GM19238 (cell line): ENCODE results near the gene MAN2B1.
"Not testable (repeated sequence)": the region's sequence is repeated elsewhere in the genome, so short reads cannot be mapped to it uniquely, and the experiment has no call there.

ENCODE experiments used
- DNase-seq: peaks from one replicate; pipeline ENCODE4 v3.0.0; 2011; ENCODE audit warnings: low spot score; ENCODE audit not compliant: insufficient read length

MAN2B1 gene

DNA sequence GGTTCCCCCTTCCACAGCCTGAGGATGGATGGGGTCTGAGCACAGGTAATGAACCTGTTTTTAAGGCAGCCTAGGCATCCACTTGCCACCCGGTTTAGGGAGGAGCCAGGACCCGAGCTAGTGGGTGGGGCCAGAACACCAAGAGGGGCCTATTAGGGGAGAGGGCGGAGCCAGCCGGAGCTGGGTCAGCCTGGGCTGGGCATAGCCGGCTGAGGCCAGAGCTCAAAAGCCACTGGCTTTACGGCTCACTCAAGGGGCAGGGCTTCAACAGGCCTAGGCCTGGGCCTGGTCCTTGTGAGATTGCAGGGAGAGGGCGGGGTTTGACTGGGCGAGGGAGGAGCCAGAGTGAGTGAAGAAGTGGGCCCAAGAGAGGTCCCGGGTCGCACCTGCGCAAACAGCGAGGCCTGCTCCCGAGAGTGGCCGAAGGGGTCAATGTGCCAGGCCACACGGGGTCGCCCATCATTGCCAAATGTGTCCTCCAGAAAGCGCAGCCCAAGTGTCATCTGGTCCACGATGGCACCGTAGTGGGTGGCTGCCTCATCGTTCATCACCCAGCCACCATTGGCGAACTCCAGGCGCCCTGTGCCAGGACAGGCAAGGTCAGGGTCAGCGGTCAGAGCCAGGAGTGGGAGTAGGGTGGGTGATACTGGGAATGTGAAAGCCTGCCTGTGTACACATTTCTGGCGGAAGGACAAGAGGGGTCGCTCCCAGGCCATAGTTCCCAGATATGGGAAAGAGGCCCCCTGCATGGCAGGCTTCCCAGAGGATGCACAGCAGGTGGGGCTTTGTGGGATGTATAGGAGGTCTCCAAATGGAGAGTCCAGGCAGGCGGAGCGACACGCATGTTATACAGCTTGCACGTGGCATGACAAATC, 1.9 kb downstream of the MAN2B1 start:
- no peak for DNase-seq

DNA sequence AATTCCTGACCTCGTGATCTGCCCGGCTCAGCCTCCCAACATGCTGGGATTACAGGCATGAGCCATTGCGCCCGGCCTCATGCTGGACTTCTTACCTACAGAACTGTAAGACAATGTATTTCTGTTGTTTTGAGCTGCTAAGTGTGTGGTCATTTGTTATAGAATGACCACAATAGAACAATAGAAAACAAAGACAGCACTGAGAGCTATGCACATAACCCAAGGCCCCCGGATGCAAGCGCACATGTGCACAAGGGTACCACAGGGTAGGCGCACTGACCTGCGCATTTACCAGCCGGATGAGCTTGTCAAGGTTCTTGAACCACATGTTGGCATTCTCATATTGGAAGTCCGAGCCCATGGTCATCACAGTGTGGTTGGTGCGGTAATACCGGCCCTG, 5.6 kb downstream of the MAN2B1 start:
- no peak for DNase-seq

DNA sequence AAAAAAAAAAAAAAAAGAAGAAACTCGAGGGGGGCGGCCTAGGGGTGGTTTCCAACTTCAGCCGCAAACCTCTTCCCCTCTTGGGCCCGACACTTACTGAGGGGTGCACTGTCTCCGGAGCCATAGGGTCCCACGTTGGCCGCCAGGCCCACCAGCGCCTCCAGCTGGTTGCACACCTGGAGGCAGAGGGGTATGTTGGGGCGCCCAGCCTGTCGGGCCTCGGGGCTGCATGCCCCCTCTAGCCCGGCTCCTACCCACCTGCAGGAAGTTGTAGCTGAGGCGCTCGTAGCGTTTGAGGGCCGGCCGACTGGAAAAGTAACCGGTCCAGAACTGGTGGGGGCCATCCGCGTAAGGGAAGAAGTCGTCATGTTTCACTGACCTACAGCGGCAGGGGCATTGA, 8.6 kb downstream of the MAN2B1 start:
- no peak for DNase-seq

DNA sequence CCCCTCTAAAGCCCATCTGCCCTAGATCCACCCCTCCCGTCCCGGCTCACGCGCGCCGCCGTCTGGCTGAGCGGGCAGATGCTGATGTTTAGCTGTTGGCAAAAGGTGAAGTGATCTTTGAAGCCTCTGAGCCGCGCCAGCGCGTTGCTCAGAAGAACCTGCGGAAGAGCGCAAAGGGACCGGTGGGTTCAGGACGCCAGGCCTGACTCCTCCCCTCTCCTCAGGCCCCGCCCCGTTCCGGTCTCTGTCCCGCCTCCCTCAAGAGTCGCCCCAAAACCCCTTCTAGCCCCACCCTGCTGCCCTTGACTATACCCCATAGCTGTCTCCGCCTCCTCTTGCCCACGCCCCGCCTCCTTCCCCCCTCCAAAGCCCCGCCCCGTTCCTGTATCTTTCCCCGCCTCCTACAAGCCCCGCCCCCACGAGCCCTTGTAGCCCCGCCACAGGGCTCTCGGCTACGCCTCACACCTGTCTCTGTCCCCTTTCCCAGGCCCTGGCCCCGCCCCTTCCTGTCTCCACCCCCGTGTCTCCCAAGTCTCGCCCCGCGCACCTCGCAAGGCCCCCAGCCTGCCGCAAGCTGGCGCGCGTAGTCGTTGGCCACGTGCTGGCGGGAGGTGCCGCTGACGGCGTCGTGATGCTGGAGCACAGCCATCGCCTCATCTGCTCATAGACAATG, 9.5 kb downstream of the MAN2B1 start:
- no peak for DNase-seq

DNA sequence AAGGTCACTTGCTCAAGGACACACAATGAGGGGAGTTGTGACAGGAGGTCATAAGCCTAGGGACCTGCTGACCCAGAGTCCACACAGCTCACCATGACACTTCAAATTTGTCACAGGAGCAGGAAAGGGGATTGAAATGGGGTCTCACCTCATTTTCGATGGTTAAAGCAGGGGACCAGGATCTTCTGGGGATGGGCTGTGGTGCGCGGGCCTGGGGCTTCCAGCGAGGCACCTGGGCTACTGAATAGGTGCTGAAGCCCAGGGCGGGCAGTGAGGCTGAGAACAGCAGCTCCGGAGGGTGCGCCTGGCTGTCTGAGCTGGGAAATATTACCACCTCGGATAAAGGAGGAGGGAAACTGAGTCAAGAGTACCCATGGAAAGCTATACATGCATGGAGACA, 11.0 kb downstream of the MAN2B1 start:
- no peak for DNase-seq

DNA sequence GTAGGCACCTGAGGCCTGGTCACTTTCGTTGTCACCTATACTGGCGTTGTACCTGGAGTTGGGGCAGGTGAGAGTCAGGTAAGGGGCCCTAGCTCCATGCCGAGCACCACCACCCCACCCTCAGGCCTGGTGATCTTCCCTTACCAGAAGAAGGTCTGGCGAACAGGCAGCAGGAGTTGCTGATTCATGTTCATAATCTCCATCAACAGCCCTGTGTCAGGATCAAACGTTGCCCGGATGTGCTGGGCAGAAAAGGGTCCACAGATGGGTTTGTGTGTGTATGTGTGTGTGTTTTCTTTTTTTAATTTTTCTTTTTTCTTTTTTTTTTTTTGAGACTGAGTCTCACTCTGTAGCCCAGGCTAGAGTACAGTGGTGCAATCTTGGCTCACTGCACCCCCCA, 14.3 kb downstream of the MAN2B1 start:
- DNase-seq: no peak

DNA sequence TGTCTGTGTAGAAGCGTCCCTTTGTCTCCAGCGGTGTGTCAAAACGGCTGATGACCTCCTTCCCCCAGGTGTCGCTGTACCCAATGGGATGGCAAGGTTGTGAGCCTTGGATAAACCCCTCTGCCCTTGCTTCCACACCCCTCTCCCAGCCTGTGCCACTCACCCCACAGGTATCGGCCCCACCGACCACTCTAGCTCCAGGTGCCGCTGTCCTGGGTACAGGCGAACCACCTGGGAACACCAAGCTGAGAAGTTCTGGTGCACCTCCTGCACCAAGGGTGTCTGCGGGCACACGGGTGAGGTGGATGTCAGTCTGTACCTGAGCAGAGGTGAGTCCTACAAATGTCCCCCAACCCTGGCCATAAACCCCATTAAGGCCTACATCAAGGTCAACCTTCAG, 16.6 kb downstream of the MAN2B1 start:
- no peak for DNase-seq

DNA sequence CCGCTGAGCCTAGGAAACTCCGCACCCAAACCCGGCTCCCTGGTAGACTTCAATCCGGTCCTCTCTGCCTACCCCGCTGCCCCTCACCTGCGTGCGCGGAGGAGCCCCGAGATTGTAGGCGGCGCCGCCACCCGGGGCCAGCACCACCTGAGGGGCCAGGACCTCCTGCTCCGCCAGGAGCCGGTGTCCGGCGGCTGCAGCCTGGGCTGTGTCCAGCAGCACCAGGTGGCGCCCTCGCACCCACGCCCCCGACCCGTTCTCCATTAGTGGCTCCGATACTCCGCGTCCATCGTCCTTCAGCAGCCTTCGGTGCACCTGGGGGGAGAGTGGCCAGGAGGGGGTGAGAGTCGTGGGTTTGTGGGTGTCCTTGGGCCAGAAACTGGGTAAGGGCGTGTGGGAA, 18.5 kb downstream of the MAN2B1 start:
- DNase-seq: no peak

DNA sequence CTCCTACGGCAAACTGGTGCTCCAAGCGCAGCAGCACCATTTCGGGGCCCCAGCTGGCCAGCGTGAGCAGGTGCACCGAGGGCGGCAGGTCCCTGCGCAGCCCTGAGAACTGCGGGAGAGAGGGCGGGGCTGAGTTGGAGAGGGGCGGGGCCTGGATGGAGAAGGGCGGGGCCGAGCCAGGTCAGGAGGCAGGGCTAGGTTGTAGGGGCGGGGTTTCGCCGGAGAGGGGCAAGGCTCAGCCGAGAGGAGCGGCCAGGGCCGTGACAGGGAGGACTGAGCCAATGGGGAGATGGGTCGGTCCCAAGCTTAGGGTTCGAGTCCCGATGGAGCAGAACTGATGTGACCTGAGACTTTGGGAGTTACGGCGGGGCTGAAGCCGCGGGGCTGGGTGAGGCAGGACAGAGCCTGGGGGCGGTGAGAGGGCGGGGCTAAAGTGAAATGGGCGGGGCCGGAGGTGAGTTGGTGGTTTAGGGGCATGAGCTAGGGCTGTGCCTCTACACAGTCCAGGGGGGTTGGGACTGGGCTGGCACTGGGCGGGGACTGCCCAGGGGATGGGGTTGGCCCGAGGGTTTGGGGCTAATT, 19.0 kb downstream of the MAN2B1 start:
- DNase-seq: no peak

DNA sequence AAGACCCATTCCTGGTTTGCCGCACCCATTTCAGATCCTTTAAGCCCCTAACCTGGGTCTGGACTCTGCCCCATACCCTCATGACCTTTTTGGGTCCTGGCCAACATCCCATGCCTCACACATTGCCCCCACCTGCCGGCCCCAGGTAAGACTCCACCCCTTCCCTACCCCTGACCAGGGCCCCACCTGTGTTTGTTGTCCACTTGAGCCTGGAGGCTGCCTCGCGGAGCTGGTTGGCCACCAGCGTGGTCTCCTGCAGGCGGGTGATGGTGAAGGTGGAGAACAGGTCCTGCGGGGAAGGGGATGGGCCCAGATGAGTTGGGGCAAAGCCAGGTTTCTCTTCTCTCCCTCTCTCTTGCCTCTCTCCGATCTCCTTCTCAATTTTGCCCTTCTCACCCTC, 19.5 kb downstream of the MAN2B1 start:
- no peak for DNase-seq

DNA sequence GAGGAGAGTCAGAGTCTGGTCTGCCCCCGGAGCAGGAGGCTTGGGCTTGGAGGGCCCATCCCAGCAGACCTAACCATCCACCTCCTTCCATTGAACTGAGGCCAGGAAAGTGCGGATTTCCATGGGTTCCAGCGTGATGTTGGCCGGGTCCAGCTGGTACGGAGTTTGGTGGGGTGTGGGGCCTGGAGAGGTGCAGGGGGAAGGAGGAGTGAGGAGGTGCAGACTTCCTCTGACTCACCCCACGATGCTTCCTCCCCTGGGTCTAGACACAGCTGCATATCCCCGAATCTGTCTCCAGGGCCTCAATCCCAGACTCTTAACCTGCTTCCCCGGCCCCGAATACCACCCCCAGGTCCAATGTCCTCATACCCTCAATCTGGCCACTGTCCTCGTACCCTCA, 20.0 kb downstream of the MAN2B1 start:
- DNase-seq: no peak

DNA sequence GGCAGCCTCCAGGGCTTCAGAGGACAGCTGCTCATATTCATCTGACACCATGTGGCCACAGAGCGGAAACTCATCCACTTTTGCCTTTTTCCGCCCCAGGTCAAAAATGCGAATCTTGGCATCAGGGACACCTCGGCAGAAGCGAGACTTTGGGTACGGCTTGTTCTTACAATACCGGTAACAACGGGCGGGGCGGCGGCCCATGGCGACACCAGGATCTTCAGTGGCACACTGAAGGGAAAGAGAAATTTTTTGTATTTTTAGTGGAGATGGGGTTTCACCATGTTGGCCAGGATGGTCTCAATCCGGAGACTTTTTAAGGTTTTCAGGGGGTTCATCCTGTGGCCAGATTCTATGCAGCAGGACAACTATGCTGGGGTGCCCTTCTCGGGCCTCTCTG, 22.8 kb downstream of the MAN2B1 start:
- DNase-seq: not testable (repeated sequence)

DNA sequence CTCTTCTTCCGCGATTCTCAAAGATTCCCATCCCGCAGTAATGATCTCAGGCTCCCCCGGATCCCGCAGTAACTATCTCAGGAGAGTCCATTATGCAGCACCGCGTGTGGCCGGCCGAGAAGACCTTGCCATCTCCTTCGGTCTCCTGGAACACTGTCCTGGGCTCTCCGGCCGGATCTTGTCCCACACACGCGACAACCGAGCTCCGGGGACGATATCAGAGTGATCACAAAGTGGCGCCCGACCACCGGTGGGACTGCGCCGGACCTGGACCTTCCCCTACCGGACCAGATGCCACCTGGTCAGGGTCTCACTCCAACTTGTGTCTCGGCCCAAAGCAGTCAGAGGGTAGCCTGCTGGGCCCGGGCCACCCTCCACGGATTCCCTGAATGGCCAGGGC, 24.0 kb downstream of the MAN2B1 start:
- no peak for DNase-seq

DNA sequence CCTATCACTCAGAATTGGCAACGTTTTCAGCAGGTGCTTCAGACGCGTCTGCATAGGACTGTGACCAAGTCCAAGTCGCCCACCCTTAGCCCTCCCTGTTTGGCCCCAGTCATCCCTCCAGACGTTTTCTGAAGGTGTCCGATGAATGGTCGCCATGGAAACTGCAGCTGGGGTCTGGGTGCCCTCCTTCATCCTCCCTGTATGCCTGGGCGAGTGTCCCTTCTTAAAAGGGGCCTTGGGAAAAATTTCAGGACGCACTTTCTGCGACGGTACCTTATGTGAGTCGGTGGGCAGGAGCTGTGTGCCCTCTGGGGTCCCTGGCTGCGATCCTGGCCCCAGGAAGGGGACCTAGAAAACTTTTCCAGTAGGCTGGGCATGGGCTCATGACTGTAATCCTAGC, 25.1 kb downstream of the MAN2B1 start:
- DNase-seq: no peak

DNA sequence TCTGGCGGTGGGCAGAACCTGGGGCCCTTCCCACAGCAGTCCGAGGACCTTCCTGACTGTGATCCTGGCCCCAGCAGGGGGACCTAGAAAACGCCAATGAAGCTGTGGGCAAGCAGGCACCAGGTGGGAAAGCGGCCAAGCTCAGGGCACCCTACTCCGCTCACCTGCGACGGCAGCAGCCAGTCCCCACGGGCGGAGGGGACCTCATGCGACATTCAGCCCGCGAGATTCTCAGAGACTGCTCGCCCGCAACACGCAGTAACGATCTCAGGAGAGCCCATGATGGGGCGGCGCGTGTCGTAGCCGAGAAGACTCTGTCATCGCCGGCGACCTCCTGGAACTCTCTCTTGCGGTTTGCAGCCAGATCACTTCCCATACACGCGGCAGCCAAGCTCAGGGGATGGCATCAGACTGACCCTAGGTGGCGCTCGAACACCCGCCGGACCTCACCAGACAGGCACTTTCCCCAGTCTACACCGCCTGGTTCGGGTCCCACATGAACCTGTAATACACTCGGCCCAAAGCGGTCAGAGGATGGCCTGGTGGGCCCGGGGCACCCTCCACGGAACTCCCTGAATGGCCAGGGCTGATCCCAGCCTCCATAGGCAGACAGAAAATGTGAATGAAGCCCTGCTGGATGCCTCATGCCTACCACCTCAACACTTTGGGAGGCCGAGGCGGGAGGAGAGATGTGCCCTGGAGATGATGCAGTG, 26.5 kb downstream of the MAN2B1 start:
- peak; percentile 83 for DNase-seq

DNA sequence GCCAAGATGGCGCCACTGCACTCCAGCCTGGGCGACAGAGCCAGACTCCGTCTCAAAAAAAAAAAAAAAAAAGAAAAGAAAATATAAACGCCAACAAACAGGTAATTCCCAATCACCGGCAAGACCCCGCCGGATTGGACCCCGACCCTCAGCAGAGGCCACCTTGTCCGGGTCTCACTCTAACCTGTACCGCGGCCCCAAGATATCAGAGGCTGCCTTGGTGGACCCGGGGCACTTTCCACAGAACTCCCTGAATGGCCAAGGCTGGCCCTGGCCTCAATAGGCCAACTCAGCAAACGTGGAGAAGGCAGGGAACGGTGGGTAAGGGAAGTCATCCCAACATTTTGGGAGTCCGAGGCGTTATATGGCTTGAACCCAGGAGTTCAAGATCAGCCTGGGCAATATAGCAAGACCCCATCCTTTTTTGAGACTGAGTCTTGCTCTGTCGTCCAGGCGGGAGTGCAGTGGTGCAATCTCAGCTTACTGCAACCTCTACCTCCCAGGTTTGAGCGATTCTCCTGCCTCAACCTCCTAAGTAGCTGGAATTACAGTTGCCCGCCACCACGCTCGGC, 27.8 kb downstream of the MAN2B1 start:
- no peak for DNase-seq

DNA sequence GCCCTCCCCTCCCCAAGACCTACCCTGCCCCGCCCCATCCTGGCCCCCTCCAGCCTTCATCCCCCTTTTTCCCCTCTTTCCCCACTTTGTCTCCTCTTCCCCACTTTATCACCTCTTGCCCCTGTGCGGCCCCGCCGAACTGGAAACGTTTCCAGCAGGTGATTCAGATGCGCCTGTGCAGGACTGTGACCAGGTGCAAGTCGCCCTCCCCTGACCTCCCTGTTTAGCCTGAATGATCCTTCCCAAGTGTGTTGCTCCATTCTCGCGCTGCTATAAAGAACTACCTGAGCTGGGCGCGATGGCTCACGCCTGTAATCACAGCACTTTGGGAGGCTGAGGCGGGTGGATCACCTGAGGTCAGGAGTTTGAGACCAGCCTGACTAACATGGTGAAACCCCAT, 29.9 kb downstream of the MAN2B1 start:
- DNase-seq: no peak

DNA sequence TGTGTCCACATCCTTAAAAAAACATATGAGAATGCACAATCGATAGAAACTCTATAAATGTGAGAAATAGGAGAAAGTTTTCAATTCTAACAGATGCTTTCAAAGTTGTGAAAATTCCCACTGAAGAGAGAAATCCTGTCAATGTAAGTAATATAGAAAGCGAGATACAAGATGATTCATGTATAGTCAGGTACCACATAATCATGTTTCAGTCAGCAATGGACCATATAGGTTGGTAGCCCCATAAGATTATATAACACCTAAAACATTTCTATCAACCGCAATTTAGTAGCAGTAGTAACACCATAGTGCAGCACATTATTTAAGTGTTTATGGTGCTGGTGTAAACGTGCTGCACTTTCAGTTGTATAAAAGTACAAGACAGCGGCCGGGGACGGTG, 37.3 kb downstream of the MAN2B1 start:
- no peak for DNase-seq

DNA sequence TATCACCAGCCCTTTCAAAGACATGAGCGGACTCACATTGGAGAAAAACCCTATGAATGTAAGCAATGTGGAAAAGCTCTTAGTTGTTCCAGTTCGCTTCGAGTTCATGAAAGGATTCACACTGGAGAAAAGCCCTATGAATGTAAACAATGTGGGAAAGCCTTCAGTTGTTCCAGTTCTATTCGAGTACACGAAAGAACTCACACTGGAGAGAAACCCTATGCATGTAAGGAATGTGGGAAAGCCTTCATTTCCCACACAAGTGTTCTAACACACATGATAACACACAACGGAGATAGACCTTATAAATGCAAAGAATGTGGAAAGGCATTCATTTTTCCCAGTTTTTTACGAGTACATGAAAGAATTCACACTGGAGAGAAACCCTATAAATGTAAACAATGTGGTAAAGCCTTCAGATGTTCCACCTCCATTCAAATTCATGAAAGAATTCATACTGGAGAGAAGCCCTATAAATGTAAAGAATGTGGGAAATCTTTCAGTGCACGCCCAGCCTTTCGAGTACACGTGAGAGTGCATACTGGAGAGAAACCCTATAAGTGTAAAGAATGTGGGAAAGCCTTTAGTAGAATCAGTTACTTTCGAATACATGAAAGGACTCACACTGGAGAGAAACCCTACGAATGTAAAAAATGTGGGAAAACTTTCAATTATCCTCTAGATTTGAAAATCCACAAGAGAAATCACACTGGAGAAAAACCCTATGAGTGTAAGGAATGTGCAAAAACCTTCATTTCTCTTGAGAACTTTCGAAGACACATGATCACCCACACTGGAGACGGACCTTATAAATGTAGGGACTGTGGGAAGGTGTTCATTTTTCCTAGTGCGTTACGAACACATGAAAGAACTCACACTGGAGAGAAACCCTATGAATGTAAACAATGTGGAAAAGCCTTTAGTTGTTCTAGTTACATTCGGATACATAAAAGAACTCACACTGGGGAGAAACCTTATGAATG, 38.2 kb downstream of the MAN2B1 start:
- no peak for DNase-seq

DNA sequence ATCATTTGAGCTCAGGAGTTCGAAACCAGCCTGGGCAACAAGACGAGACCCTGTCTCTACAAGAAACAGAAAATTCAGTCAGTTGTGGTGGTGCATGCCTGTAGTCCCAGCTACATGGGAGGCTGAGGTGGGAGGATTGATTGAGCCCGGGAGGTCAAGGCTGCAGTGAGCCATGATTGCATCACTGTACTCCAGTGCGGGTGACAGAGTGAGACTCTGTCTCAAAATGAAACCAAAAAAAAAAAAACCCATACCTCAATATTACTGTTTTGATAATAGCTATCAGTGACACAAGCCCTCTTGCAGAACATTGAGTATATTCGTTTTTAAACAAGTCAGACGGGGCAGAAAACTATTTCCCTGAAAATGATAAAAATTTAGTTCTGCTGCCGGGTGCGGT, 39.6 kb downstream of the MAN2B1 start:
- no peak for DNase-seq
